ENCODE data around the gene SPATS2.
A peak's percentile ranks its signal among the peaks of the same experiment; 100 is the strongest.
"Not testable (repeated sequence)": the region's sequence is repeated elsewhere in the genome, so short reads cannot be mapped to it uniquely, and the experiment has no call there.

Gene SPATS2

GRCh38 chr12:49511410-49511809, 144.1 kb downstream of the SPATS2 start:
- no peak for DNase-seq (ENCODE audit: low read depth in 2 of 3, low spot score in 2 of 3)

DNA sequence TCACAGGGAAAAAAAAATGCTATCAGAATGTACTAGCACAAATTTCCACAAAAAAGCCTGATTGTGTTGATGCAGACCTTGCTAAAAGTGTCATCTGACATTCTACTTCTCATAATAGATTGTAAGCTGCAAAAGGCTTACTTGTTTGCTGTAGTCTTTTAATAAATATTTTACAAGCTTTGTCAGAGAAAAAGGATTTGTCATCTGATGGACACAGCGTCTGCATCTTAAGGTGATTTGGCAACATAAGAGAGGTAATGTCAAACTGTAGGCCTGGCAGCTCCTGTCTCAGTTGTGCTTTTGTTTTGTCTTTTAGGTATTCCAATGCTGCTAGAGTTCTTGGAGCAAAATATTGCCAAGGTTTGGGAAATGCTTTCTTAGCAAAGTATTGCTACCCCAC, 145.3 kb downstream of the SPATS2 start:
- no peak for DNase-seq (ENCODE audit: low read depth in 2 of 3, low spot score in 2 of 3)

DNA sequence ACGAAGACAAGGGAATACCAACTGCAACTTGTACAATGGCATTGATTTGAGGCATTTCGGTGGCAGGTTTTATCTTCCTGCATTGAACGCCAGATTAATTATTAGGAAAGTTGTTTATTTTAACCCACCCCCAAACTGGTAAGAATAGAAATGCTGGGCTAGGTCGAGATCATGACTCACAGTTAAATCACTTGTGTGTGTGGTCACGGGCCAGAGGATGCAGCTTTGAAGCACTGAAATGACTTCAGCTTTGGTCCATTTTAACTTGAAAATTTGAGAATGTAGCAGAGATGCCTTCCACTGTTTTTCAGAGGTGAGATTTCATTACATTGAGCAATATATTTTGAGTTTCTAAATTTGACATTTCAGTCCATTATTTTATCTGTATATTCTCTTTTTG, 148.0 kb downstream of the SPATS2 start:
- DNase-seq (ENCODE audit: low read depth in 2 of 3, low spot score in 2 of 3) = no peak

DNA sequence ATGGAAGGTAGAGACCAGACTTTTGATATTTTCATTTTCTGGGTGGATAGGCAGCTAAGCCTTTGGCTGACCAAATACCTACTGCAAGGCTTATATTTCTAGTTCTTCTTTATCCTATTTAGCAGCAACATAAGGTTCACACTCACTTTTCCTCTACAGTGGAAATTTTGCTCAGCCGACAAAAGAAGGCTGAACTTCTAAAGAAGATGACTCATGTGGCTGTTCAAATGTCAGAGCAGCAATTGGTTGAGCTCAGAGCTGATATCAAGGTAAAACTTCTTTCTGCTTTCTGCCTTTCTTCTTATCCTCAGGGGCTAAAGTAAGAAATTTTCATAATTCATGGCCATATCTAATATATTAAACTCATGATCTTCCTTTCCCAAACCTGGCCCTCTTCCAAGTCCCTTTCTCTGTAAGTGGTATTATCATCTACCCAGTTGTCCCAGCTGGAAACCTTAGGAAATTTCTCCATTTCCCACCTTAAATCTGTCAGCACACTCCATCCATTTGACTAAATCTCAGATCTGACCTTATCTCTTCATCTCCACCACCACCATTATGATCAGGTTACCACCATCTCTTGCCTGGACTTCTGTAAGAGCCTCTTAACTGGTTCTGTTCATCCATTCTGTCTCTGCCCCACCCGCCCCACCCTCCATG, 151.8 kb downstream of the SPATS2 start:
- no peak for DNase-seq (ENCODE audit: low read depth in 2 of 3, low spot score in 2 of 3)

DNA sequence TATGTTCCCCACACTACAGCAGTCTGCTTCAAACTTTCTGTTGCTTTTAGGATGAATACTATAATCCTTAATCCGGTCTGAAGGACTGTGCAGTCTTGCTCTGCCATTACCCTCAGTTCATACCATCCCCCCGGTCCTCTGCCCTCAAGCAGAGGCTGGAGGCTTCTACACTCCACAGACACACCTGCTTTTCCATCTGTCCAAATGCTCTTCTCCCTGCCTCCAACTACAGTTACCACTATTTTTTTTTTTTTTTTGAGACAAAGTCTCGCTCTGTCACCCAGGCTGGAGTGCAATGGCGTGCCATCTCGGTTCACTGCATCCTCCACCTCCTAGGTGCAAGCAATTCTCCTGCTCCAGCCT, 152.3 kb downstream of the SPATS2 start:
- DNase-seq (ENCODE audit: low read depth in 2 of 3, low spot score in 2 of 3) = no peak

- no peak for DNase-seq (ENCODE audit: low read depth in 2 of 3, low spot score in 2 of 3)
Measured at GRCh38 chr12:49521389-49521788, 154.1 kb downstream of the SPATS2 start.

DNA sequence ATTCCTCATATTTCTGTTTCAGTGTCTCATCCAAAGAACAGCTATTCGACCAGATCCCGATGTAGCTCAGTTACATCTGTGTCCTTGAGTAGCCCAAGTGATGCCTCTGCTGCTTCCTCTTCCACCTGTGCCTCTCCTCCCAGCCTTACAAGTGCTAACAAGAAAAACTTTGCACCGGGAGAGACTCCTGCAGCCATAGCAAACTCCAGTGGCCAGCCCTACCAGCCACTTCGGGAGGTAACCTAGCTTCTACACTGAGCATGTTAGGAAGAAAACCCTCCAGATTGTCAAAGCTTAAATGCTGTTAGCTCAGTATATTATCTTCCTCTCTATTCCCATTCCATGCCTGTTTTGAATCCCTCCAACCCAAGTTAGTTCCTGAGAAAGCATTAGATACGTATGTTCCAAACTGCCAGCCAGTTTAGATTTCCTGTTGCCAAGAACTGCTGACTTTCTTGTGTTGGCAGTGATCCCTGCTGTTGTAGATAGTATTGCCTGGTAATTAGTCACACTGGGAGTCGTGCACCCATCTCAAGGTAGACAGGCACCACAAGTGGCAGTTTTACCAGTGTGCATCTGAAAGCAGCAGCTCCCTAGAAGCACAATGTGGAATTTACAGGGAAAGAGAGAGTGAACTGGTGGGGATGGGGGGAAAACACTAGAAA, 157.5 kb downstream of the SPATS2 start:
- no peak for DNase-seq (ENCODE audit: low read depth in 2 of 3, low spot score in 2 of 3)

- DNase-seq (ENCODE audit: low read depth in 2 of 3, low spot score in 2 of 3) = no peak
Measured at GRCh38 chr12:49525942-49526341, 158.7 kb downstream of the SPATS2 start.

GRCh38 chr12:49527361-49528130, 160.3 kb downstream of the SPATS2 start:
- DNase-seq (ENCODE audit: low read depth in 2 of 3, low spot score in 2 of 3) = no peak

DNA sequence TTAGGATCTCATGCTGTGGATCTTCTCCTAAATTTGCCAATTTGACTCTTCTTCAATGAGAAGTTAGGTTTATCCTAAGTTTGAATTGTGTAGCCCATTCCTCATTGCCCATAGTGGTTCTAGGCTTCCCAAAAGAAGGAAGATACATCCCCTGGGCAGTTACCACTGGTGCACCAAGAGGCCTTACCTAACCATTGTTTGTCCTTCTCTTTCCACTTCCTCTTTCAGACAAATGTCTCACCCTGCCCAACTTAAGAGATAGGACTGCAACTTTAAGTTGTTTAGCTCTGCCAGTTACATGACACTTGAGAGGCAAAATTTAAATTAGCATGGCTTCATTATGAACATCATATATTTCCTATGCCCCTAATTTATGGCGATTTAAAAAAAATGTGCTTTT, 162.2 kb downstream of the SPATS2 start:
- no peak for DNase-seq (ENCODE audit: low read depth in 2 of 3, low spot score in 2 of 3)

DNA sequence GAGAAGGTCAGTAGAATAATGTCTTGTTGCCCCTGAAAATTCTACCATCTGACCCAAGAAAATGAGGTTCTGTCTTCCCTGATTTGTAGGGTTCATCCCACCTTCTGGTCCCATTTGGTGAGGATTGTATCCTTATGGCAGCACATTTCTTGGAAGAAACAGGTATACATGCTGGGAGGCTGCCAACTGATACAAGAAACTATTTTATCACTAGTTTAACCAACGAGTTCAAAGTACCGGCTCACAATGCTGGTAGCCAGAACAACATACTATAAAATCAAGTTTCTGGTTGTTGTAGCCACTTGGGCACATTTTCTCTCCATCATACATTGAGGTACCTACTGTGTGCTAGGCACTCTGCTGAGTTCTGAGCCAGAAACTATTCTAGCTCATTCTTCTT, 164.5 kb downstream of the SPATS2 start:
- no peak for DNase-seq (ENCODE audit: low read depth in 2 of 3, low spot score in 2 of 3)

- no peak for DNase-seq (ENCODE audit: low read depth in 2 of 3, low spot score in 2 of 3)
Measured at GRCh38 chr12:49533331-49533730, 166.1 kb downstream of the SPATS2 start.

GRCh38 chr12:49534122-49534521, 166.9 kb downstream of the SPATS2 start:
- DNase-seq (ENCODE audit: low read depth in 2 of 3, low spot score in 2 of 3) = not testable (repeated sequence)

DNA sequence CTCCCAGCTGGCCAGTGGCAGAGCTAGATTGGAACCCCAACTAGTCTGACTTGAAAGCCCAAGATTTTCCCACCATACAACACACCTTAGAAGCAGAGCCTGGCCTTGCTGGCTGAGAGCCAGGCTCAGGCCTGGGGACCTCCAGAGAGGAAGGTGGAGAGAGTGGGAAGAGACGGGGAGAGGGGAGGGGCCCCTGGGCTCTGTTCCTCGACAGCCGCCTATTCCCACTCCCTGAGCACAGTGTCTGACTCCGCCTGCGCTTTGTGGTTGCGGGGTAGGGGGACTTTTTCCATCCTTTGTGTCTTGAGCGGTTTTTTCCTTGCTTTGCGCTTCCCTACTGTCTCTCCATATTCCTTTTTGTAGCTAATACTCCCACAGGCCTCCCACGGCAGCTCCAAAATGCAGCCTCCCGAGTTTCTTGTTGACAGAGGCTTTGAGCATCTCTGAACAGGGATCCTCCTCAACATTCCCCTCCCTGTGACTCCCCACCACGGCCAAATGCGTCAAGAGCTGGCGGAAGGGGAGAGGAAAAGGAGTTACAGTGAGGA, 167.5 kb downstream of the SPATS2 start:
- no peak for DNase-seq (ENCODE audit: low read depth in 2 of 3, low spot score in 2 of 3)

DNA sequence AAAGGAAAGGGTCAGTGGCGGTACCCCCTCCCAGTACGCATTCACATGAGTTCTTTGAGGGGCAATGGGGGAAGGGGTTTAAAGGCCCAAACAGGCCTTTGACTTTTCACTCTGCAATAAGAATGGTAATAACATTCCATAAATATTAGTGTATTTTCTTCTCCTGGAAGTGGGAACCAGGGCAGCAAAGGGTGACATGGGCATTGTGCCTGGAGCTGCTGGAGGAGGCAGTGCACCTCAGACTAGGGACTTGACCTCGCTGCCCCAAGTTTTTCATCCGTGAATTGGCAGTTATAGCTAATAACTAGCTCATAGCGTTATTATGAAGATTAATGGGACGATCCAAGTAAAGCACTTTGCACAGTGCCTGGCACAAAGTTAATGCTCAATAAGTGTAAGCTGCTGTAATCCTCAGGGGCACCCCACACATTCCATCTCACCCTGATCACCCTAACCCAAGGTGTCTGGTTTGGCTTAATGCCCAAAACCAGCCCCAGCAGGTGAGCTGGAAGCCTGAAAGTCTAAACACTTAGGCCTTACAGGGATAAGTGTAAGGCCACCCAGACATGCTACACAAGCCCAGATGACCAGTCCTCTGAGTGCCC, 168.8 kb downstream of the SPATS2 start:
- no peak for DNase-seq (ENCODE audit: low read depth in 2 of 3, low spot score in 2 of 3)

- DNase-seq (ENCODE audit: low read depth in 2 of 3, low spot score in 2 of 3) = no peak
Measured at GRCh38 chr12:49536526-49537071, 169.3 kb downstream of the SPATS2 start.

- DNase-seq (ENCODE audit: low read depth in 2 of 3, low spot score in 2 of 3) = no peak
Measured at GRCh38 chr12:49537231-49537751, 170.0 kb downstream of the SPATS2 start.

GRCh38 chr12:49537752-49538509, 170.7 kb downstream of the SPATS2 start:
- DNase-seq (ENCODE audit: low read depth in 2 of 3, low spot score in 2 of 3) = no peak

GRCh38 chr12:49538510-49539403, 171.5 kb downstream of the SPATS2 start, which contains the start of gene KCNH3:
Gene KCNH3 (plus strand): TSS chr12:49539030. CDS start chr12:49539417, 387 bp downstream.
- peak; percentile 61 to 70 (median 61) for DNase-seq (ENCODE audit: low read depth in 2 of 3, low spot score in 2 of 3)
